NB4 (cell line): ENCODE data around the gene CCR5AS.

Experiments used
- MYC ChIP-seq: IDR thresholded peaks from 2 replicates; pipeline ENCODE4 v1.6.1; 2011; ENCODE audit warnings: low read depth, low read length
- POLR2A ChIP-seq: IDR thresholded peaks from 2 replicates; pipeline ENCODE4 v1.6.1; 2011; ENCODE audit warnings: mild to moderate bottlenecking; ENCODE audit not compliant: insufficient read length; ENCODE audit errors: extremely low read depth
- TF ChIP-seq, protein P1 (sequence below): IDR thresholded peaks from one replicate; pipeline ENCODE4 v1.5.1; 2012; ENCODE audit warnings: low read depth, low read length

DNA sequence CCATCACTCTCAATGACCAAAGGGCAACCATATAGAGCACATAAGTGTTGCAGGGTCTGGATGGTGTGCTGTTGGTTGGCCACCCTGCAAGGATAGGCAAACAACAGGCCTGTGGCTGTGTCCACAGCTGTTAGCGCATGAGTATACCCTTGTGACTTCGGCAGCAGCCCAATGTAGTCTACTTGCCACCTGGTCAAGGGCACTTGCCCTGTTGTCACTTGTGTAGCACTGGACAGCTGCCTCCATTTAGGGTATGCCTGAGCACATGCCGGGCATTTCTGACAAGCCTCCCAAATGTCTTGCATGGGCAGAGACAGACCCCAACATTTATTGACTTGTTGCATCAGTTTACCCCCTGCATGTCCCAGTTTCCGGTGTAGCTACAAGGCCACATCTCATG, 12.9 kb upstream of the CCR5AS start:
- no peak for TF ChIP-seq POLR2A
- TF ChIP-seq, protein P1, sequence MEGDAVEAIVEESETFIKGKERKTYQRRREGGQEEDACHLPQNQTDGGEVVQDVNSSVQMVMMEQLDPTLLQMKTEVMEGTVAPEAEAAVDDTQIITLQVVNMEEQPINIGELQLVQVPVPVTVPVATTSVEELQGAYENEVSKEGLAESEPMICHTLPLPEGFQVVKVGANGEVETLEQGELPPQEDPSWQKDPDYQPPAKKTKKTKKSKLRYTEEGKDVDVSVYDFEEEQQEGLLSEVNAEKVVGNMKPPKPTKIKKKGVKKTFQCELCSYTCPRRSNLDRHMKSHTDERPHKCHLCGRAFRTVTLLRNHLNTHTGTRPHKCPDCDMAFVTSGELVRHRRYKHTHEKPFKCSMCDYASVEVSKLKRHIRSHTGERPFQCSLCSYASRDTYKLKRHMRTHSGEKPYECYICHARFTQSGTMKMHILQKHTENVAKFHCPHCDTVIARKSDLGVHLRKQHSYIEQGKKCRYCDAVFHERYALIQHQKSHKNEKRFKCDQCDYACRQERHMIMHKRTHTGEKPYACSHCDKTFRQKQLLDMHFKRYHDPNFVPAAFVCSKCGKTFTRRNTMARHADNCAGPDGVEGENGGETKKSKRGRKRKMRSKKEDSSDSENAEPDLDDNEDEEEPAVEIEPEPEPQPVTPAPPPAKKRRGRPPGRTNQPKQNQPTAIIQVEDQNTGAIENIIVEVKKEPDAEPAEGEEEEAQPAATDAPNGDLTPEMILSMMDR: no peak
- TF ChIP-seq MYC: no peak
